ENCODE data around the gene TAF4.

The TAF4 gene

GRCh38 chr20:61937963-61938838, 127.5 kb downstream of the TAF4 start:
- no peak for DNase-seq (ENCODE audit: low read depth)
- H3K4me3 ChIP-seq (ENCODE audit: low read length): no peak overlapping the region
- TF ChIP-seq, protein P1, sequence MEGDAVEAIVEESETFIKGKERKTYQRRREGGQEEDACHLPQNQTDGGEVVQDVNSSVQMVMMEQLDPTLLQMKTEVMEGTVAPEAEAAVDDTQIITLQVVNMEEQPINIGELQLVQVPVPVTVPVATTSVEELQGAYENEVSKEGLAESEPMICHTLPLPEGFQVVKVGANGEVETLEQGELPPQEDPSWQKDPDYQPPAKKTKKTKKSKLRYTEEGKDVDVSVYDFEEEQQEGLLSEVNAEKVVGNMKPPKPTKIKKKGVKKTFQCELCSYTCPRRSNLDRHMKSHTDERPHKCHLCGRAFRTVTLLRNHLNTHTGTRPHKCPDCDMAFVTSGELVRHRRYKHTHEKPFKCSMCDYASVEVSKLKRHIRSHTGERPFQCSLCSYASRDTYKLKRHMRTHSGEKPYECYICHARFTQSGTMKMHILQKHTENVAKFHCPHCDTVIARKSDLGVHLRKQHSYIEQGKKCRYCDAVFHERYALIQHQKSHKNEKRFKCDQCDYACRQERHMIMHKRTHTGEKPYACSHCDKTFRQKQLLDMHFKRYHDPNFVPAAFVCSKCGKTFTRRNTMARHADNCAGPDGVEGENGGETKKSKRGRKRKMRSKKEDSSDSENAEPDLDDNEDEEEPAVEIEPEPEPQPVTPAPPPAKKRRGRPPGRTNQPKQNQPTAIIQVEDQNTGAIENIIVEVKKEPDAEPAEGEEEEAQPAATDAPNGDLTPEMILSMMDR (conservative IDR thresholded peaks at IDR 0.05; ENCODE audit: low read depth, low read length): no peak

DNA sequence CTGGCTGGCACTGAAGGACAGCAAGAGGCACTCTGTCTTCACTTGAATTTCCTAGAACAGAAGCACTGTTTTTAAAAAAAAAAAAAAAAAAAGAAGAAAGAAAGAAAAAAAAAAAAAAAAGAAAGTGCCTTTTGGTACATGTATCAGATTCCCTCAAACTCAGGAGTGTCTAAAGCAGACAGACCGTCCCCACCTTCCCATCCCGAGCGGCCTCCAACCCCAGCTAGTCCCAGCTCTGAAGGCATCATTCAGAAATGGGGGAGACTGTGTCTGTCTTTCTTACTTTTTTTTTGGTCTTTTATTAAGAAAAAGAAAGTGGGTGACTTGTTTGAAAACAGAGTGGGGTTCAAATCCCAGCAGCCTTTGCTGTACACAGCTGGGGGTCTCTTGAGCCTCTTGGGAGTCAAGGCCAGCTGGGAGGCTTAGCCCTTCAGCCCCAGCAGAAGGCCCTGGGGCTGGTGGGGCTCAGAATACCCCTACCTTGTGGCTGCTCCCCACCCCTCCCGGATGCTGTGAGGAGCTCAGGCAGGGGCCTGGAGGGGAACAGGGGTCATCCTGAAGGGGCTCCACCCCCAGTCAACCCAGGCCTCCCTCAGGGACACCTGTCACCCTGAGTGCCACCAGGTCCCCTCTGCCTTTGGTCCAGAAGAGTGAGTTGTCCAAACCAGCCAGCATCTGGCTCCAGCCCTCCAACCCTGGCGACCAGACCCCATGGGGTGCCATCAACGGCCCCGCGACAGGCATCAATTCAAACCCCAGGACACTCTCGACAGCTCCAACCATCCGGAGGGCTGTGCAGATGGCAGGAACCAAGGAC, 128.3 kb downstream of the TAF4 start:
- H3K4me3 ChIP-seq (ENCODE audit: low read length): no peak overlapping the region
- DNase-seq (ENCODE audit: low read depth): no peak

GRCh38 chr20:61936701-61937131, 129.0 kb downstream of the TAF4 start:
- no peak for DNase-seq (ENCODE audit: low read depth)
- TF ChIP-seq, protein P1 (conservative IDR thresholded peaks at IDR 0.05; ENCODE audit: low read depth, low read length): no peak
- no peak overlapping the region for H3K4me3 ChIP-seq (ENCODE audit: low read length)

More for the DNA sequence above, 128.3 kb downstream of the TAF4 start:
- TF ChIP-seq, protein P1 (conservative IDR thresholded peaks at IDR 0.05; ENCODE audit: low read depth, low read length): no peak

DNA sequence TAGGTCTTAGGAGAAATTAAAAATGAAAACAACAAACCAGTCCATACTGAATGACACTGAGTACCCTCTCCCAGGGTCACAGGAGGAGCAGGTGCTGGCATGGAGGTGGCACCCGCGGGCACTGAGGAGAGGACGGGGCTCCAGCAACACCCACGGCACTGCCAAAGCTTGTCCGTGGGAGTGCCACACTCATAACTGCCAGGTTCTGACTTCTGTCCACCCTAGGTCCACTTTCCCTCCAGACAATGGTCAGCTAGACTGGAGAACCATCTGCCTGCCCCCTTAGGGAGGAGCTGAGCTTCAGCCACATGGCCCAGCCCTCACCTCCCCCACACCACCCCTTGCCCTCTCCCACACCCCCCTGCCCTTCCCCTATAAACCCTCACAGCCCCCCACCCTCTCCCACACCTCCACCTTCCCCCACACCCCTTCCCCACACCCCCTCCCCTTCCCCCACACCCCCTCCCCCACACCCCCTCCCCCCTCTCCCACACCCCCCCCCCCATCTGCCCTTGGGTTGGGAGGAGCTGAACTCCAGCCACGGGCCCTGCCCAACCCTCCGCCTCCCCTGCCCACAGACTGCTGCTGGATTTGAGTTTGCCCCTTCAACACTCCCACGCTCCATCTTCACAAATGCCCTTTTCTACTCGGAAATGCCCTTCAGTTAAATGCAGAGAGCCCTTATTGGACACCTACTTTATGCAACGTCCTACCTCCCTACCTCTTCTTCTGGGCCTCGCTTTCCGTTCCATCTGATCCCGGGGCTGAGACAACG, 129.6 kb downstream of the TAF4 start:
- no peak overlapping the region for H3K4me3 ChIP-seq (ENCODE audit: low read length)
- no peak for DNase-seq (ENCODE audit: low read depth)
- TF ChIP-seq, protein P1 (conservative IDR thresholded peaks at IDR 0.05; ENCODE audit: low read depth, low read length): no peak

GRCh38 chr20:61934716-61935530, 130.8 kb downstream of the TAF4 start:
- no peak for DNase-seq (ENCODE audit: low read depth)
- TF ChIP-seq, protein P1 (conservative IDR thresholded peaks at IDR 0.05; ENCODE audit: low read depth, low read length): no peak
- H3K4me3 ChIP-seq (ENCODE audit: low read length): no peak overlapping the region

Data from retinal pigment epithelial cell (primary cell).